Astrocyte (in vitro differentiated cells and primary cell): ENCODE measurements around the gene THBS4. TPM values are rescaled to one million over a fixed set of nuclear protein-coding genes. Genes with fewer than 3 reads are reported as not detected.
A peak's percentile ranks its signal among the peaks of the same experiment; 100 is the strongest.

Source experiments
- DNase-seq: peaks from one replicate; pipeline ENCODE4 v3.0.0-alpha.2; 2010; ENCODE audit warnings: low read depth
- FAIRE-seq: peaks from 2 replicates; lab custom pipeline; 2011; peaks lifted over from hg19 to GRCh38; lab: Jason Lieb, UNC
- H2AFZ ChIP-seq: 2 replicates; pipeline ENCODE4 v1.6.0; 2012; ENCODE audit warnings: low read depth, low read length, inconsistent platforms
- H3K27ac ChIP-seq: 2 replicates; pipeline ENCODE4 v1.5.1; 2011; ENCODE audit warnings: low read depth, low read length, inconsistent platforms
- H3K27me3 ChIP-seq: 2 replicates; pipeline ENCODE4 v1.6.0; 2011; ENCODE audit warnings: low read length, inconsistent platforms; ENCODE audit not compliant: insufficient read depth
- H3K36me3 ChIP-seq: 2 replicates; pipeline ENCODE4 v1.5.1; 2011; ENCODE audit warnings: low read length, inconsistent platforms; ENCODE audit not compliant: insufficient read depth
- H3K4me1 ChIP-seq: 2 replicates; pipeline ENCODE4 v1.5.1; 2011; ENCODE audit warnings: low read length, inconsistent platforms; ENCODE audit not compliant: insufficient read depth
- H3K4me2 ChIP-seq: 2 replicates; pipeline ENCODE4 v1.6.0; 2012; ENCODE audit warnings: low read length, inconsistent platforms
- H3K4me3 ChIP-seq: 2 replicates; pipeline ENCODE4 v1.5.1; 2011; ENCODE audit warnings: low read depth, mild to moderate bottlenecking, low read length, inconsistent platforms; ENCODE audit not compliant: insufficient read depth
- H3K79me2 ChIP-seq: 2 replicates; pipeline ENCODE4 v1.6.0; 2012; ENCODE audit warnings: mild to moderate bottlenecking, low read length, inconsistent platforms; ENCODE audit not compliant: insufficient read depth
- H3K9ac ChIP-seq: 2 replicates; pipeline ENCODE4 v1.6.0; 2012; ENCODE audit warnings: mild to moderate bottlenecking, low read length, inconsistent platforms
- H3K9me3 ChIP-seq: 2 replicates; pipeline ENCODE4 v1.5.1; 2012; ENCODE audit warnings: low read depth, mild to moderate bottlenecking, low read length, inconsistent platforms; ENCODE audit not compliant: insufficient read depth
- H4K20me1 ChIP-seq: 2 replicates; pipeline ENCODE4 v1.6.0; 2012; ENCODE audit warnings: low read length, inconsistent platforms; ENCODE audit not compliant: insufficient read depth
- H3K27ac Mint-ChIP-seq: one replicate; pipeline ENCODE4 v1.8.0; 2021; ENCODE audit warnings: mild to moderate bottlenecking, mixed read lengths; ENCODE audit not compliant: unreplicated experiment
- H3K27me3 Mint-ChIP-seq: one replicate; pipeline ENCODE4 v1.8.0; 2021; ENCODE audit warnings: low read depth, mixed read lengths; ENCODE audit not compliant: unreplicated experiment
- H3K36me3 Mint-ChIP-seq: one replicate; pipeline ENCODE4 v1.8.0; 2021; ENCODE audit warnings: low read depth, mixed read lengths; ENCODE audit not compliant: unreplicated experiment
- H3K4me1 Mint-ChIP-seq: one replicate; pipeline ENCODE4 v1.8.0; 2021; ENCODE audit warnings: low read depth, mixed read lengths; ENCODE audit not compliant: unreplicated experiment
- H3K4me3 Mint-ChIP-seq: one replicate; pipeline ENCODE4 v1.8.0; 2021; ENCODE audit warnings: mild to moderate bottlenecking, moderate library complexity, mixed read lengths; ENCODE audit not compliant: unreplicated experiment
- H3K9me3 Mint-ChIP-seq: one replicate; pipeline ENCODE4 v1.8.0; 2021; ENCODE audit warnings: mild to moderate bottlenecking, mixed read lengths; ENCODE audit not compliant: unreplicated experiment
- EZH2 ChIP-seq: IDR thresholded peaks from 2 replicates; pipeline ENCODE4 v1.6.1; 2012; ENCODE audit warnings: mild to moderate bottlenecking, low read length, inconsistent platforms; ENCODE audit not compliant: insufficient read depth
- total RNA-seq: library from RNA; stranded (reverse); gene quantifications from 2 replicates; pipeline ENCODE4 v1.2.1, GENCODE V29; 2021
- TF ChIP-seq, protein P1 (sequence below): IDR thresholded peaks from 2 replicates; pipeline ENCODE4 v1.5.1; 2011; ENCODE audit warnings: low read depth, mild to moderate bottlenecking, inconsistent platforms, low read length, moderate library complexity; ENCODE audit not compliant: insufficient read depth

The THBS4 gene
- total RNA-seq, 1 donor from 2014 or later, result 1.1 TPM

DNA sequence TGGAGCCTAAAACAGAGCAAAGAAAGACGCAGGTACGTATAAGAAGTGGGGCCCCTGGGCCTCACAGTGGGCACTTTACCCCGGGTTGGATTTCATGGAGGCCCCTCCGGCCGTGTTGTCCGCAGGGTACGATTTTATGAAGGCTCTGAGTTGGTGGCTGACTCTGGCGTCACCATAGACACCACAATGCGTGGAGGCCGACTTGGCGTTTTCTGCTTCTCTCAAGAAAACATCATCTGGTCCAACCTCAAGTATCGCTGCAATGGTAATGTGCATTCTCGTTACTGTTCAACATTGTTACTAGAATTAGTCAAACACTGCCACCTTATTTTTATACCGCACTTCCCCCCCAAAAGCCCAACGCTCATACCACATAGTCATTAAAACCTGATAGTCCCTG lies 47.1 kb downstream of the THBS4 start:
- no peak for FAIRE-seq
- no peaks in the 10 kb centered on the region for H3K36me3 ChIP-seq
- H3K27ac ChIP-seq, result no peak overlapping the region
- H4K20me1 ChIP-seq, result no peaks in the 10 kb centered on the region
- no peak overlapping the region for H3K9ac ChIP-seq
- TF ChIP-seq, protein P1, sequence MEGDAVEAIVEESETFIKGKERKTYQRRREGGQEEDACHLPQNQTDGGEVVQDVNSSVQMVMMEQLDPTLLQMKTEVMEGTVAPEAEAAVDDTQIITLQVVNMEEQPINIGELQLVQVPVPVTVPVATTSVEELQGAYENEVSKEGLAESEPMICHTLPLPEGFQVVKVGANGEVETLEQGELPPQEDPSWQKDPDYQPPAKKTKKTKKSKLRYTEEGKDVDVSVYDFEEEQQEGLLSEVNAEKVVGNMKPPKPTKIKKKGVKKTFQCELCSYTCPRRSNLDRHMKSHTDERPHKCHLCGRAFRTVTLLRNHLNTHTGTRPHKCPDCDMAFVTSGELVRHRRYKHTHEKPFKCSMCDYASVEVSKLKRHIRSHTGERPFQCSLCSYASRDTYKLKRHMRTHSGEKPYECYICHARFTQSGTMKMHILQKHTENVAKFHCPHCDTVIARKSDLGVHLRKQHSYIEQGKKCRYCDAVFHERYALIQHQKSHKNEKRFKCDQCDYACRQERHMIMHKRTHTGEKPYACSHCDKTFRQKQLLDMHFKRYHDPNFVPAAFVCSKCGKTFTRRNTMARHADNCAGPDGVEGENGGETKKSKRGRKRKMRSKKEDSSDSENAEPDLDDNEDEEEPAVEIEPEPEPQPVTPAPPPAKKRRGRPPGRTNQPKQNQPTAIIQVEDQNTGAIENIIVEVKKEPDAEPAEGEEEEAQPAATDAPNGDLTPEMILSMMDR, result no peak
- no peak for TF ChIP-seq EZH2
- Mint-ChIP-seq H3K4me3 (no peak overlapping the region), H3K9me3 (no peaks in the 10 kb centered on the region), H3K4me1 (no peaks in the 10 kb centered on the region), H3K36me3 (no peaks in the 10 kb centered on the region), H3K27me3 (peaks cover 4% of the 10 kb centered on the region), H3K27ac (no peak overlapping the region)
- peaks cover 3% of the 10 kb centered on the region for H3K4me1 ChIP-seq
- H3K27me3 ChIP-seq, result no peaks in the 10 kb centered on the region
- no peaks in the 10 kb centered on the region for H3K79me2 ChIP-seq
- H3K4me3 ChIP-seq, result no peak overlapping the region
- H3K9me3 ChIP-seq, result no peaks in the 10 kb centered on the region
- H3K4me2 ChIP-seq, result peak overlapping the region; percentile 65
- no peak for DNase-seq
- peak overlapping the region; percentile 59 for H2AFZ ChIP-seq

DNA sequence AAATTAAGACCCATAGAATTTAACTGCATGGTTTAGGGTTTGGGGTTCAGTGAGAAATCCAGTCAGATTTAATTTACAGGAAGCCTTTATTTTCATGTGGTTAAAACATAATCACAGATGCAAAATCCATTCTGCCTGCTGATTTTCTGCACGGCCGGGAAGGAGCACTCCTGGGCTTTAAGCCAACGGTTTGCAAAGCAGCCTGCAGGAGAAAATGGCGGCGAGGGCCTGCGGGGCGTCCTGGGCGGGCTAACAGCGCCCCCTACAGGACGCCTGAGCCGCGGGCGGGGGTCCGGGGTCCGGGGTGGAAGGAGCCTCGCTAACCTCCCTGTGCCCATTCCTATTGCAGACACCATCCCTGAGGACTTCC lies 47.6 kb downstream of the THBS4 start:
- H3K9me3 Mint-ChIP-seq, result no peaks in the 10 kb centered on the region
- no peaks in the 10 kb centered on the region for H3K4me1 Mint-ChIP-seq
- DNase-seq (peak; percentile 56), FAIRE-seq (no peak)
- H3K9me3 ChIP-seq, result no peaks in the 10 kb centered on the region
- H3K4me3 Mint-ChIP-seq, result no peak overlapping the region
- H3K4me3 ChIP-seq, result peak overlapping the region; percentile 25
- H3K4me2 ChIP-seq, result peak overlapping the region; percentile 65
- no peaks in the 10 kb centered on the region for H3K36me3 Mint-ChIP-seq
- no peak overlapping the region for H3K27ac ChIP-seq
- peaks cover 4% of the 10 kb centered on the region for H3K27me3 Mint-ChIP-seq
- no peaks in the 10 kb centered on the region for H3K36me3 ChIP-seq
- H2AFZ ChIP-seq, result peak overlapping the region; percentile 59
- peaks cover 3% of the 10 kb centered on the region for H3K4me1 ChIP-seq
- H4K20me1 ChIP-seq, result no peaks in the 10 kb centered on the region
- no peaks in the 10 kb centered on the region for H3K79me2 ChIP-seq
- H3K27me3 ChIP-seq, result no peaks in the 10 kb centered on the region
- no peak for TF ChIP-seq EZH2
- TF ChIP-seq, protein P1, result peak; percentile 28
- H3K27ac Mint-ChIP-seq, result no peak overlapping the region
- H3K9ac ChIP-seq, result no peak overlapping the region

DNA sequence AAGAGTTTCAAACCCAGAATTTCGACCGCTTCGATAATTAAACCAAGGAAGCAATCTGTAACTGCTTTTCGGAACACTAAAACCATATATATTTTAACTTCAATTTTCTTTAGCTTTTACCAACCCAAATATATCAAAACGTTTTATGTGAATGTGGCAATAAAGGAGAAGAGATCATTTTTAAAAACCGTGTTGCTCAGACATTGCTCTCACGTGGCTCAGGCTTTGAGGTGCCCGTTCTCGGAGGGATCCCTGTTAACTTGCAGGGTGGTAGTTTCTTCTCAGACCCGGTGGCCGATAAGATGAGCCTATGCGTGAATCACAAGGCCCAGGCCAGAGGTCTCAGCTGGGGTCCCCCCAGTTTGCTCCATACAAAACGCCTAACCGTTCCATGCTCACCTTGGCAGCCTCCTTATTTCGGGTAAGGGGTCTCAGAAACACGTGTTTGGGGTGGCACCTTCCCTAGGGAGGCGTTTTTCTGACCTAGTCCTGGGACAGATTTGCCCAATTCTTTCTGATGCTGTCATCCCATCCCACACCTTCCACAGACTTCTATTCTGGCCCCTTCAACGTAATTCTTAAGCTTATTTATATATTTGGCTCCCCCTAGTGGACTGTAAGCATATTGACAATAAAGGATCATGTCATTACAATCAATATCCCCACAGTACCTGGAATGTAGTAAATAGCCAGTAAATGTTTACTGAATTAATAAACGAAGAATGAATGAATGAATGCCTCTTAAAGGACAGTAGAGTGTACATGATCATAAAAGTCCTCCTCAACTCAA lies 48.1 kb downstream of the THBS4 start:
- H3K27ac Mint-ChIP-seq, result no peak overlapping the region
- peak overlapping the region; percentile 11 for H3K27ac ChIP-seq
- no peaks in the 10 kb centered on the region for H3K27me3 ChIP-seq
- peaks cover 3% of the 10 kb centered on the region for H3K27me3 Mint-ChIP-seq
- H3K4me1 Mint-ChIP-seq, result no peaks in the 10 kb centered on the region
- DNase-seq (peak; percentile 68), FAIRE-seq (no peak)
- H3K4me1 ChIP-seq, result peaks cover 3% of the 10 kb centered on the region
- H3K79me2 ChIP-seq, result no peaks in the 10 kb centered on the region
- peak overlapping the region; percentile 59 for H2AFZ ChIP-seq
- H3K4me2 ChIP-seq, result peak overlapping the region; percentile 65
- H4K20me1 ChIP-seq, result no peaks in the 10 kb centered on the region
- no peaks in the 10 kb centered on the region for H3K9me3 Mint-ChIP-seq
- H3K4me3 ChIP-seq, result peak overlapping the region; percentile 25
- TF ChIP-seq, protein P1, result peak; percentile 75
- TF ChIP-seq EZH2, result no peak
- no peak overlapping the region for H3K4me3 Mint-ChIP-seq
- H3K9me3 ChIP-seq, result no peaks in the 10 kb centered on the region
- no peaks in the 10 kb centered on the region for H3K36me3 ChIP-seq
- H3K36me3 Mint-ChIP-seq, result no peaks in the 10 kb centered on the region
- no peak overlapping the region for H3K9ac ChIP-seq
